ENCODE data around the gene SPTB. TPM values are rescaled to one million over a fixed set of nuclear protein-coding genes. Genes with fewer than 3 reads are reported as not detected.

The SPTB gene
- total RNA-seq, 1 experiment from 2014 or later: 0.43 TPM

DNA sequence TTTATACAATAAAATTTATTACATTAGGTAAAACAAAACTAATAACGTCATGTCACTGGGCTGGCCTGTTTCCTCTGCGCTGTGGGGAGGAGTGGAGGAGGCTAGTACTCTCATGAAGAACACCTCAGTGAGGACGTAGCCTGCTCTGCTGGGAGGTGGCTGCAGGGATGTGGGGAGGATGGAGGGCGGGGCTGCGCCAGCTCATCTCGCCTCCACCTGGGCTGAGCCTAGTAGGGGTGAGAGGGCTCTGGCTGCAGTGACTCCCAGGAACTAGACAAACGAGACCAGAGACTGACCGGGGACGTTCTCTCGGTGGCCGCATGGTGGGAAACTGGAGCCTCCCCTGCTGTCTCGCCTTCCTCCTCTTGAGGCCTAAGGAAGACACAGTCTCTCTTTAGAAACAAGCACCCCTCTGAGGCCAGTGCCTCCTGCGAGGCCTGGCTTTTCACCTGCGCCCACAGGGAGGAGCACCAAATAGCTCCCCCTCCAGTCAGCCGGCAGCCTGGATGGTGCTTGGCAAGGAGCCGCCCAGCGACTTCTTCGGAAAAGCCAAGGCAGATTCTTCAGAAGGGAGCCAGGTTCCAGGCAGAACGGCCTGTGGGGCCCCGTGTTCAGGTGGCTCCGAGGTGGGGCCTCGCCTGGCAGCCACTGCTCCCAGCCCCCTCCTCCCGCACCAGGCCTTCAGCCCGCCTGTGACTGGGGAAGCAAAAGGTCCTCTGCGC, 113.1 kb downstream of the SPTB start:
- Histone ChIP-seq H3K36me3 (ENCODE audit: insufficient read depth, low read length, poor library complexity, severe bottlenecking) (no peaks in the 10 kb centered on the region), H3K27ac (ENCODE audit: low read depth, low read length, poor library complexity, severe bottlenecking) (no peak overlapping the region), H3K4me3 (ENCODE audit: low read depth, low read length, poor library complexity, severe bottlenecking) (no peak overlapping the region), H3K4me1 (ENCODE audit: insufficient read depth, low read length, poor library complexity, severe bottlenecking) (peaks cover 31% of the 10 kb centered on the region), H3K9me3 (ENCODE audit: low read depth, low read length, poor library complexity, severe bottlenecking) (no peaks in the 10 kb centered on the region), H3K27me3 (replicated peaks; ENCODE audit: insufficient read depth, low read depth, low read length, poor library complexity) (no peaks in the 10 kb centered on the region)
- intact Hi-C loops (cut with micrococcal nuclease; ENCODE audit: unreplicated experiment): loop anchor here (10.0 kb wide), 1 partner anchor 222 kb away; the partner anchor contains the start of genes HSPA2 and PPP1R36
- BruUV-seq (replicated peaks): no TSS peak
- DNase-seq (ENCODE audit: low spot score): no peak
- no peak for TF ChIP-seq EZH2 (IDR thresholded peaks at IDR 0.05; ENCODE audit: borderline replicate concordance, low read depth, low read length, poor library complexity, severe bottlenecking)
- TF ChIP-seq, protein P1, sequence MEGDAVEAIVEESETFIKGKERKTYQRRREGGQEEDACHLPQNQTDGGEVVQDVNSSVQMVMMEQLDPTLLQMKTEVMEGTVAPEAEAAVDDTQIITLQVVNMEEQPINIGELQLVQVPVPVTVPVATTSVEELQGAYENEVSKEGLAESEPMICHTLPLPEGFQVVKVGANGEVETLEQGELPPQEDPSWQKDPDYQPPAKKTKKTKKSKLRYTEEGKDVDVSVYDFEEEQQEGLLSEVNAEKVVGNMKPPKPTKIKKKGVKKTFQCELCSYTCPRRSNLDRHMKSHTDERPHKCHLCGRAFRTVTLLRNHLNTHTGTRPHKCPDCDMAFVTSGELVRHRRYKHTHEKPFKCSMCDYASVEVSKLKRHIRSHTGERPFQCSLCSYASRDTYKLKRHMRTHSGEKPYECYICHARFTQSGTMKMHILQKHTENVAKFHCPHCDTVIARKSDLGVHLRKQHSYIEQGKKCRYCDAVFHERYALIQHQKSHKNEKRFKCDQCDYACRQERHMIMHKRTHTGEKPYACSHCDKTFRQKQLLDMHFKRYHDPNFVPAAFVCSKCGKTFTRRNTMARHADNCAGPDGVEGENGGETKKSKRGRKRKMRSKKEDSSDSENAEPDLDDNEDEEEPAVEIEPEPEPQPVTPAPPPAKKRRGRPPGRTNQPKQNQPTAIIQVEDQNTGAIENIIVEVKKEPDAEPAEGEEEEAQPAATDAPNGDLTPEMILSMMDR (conservative IDR thresholded peaks at IDR 0.05; ENCODE audit: low read depth, low read length): no peak
- POLR2A ChIA-PET (ENCODE audit: low non-redundant PET): no interaction called here
- CTCF ChIA-PET: no interaction called here

DNA sequence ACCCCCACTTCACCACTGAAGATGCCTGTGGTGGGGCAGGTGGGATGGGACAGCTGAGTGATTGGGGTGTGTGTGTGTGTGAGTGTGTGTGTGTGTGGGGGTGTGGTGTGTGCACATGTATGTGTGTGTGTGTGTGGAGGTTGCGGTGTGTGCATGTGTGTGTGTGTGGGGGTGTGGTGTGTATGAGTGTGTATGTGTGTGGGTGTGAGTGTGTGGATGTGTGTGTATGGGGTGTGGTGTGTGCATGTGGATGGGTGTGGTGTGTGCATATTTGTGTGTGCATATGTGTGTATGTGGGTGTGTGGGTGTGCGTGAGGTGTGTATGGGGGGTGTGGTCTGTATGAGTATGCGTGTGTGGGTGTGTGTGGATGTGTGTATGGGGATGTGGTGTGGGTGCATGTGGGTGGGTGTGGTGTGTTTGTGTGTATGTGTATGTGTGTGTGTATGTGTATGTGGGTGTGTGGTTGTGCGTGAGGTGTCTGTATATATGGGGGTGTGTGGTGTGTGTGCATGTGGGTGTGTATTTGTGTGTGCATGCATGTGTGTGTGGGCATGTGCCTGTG, 113.9 kb downstream of the SPTB start:
- ChIA-PET CTCF (interaction anchor here (1.5 kb wide), 2 partner anchors 11 to 126 kb away, joined by 4 to 8 read pairs; no protein-coding TSS in a partner anchor), POLR2A (ENCODE audit: low non-redundant PET) (no interaction called here)
- H3K36me3 ChIP-seq (ENCODE audit: insufficient read depth, low read length, poor library complexity, severe bottlenecking): no peaks in the 10 kb centered on the region
- no TSS peak for BruUV-seq (replicated peaks)
- no peaks in the 10 kb centered on the region for H3K9me3 ChIP-seq (ENCODE audit: low read depth, low read length, poor library complexity, severe bottlenecking)
- DNase-seq (ENCODE audit: low spot score): no peak
- no peaks in the 10 kb centered on the region for H3K27me3 ChIP-seq (replicated peaks; ENCODE audit: insufficient read depth, low read depth, low read length, poor library complexity)
- TF ChIP-seq, protein P1 (conservative IDR thresholded peaks at IDR 0.05; ENCODE audit: low read depth, low read length): no peak
- no peak for TF ChIP-seq EZH2 (IDR thresholded peaks at IDR 0.05; ENCODE audit: borderline replicate concordance, low read depth, low read length, poor library complexity, severe bottlenecking)
- no peak overlapping the region for H3K4me3 ChIP-seq (ENCODE audit: low read depth, low read length, poor library complexity, severe bottlenecking)
- no peak overlapping the region for H3K27ac ChIP-seq (ENCODE audit: low read depth, low read length, poor library complexity, severe bottlenecking)
- peaks cover 39% of the 10 kb centered on the region for H3K4me1 ChIP-seq (ENCODE audit: insufficient read depth, low read length, poor library complexity, severe bottlenecking)
- intact Hi-C loops (cut with micrococcal nuclease; ENCODE audit: unreplicated experiment): loop anchor here (10.0 kb wide), 1 partner anchor 221 kb away; the partner anchor contains the start of genes HSPA2 and PPP1R36

DNA sequence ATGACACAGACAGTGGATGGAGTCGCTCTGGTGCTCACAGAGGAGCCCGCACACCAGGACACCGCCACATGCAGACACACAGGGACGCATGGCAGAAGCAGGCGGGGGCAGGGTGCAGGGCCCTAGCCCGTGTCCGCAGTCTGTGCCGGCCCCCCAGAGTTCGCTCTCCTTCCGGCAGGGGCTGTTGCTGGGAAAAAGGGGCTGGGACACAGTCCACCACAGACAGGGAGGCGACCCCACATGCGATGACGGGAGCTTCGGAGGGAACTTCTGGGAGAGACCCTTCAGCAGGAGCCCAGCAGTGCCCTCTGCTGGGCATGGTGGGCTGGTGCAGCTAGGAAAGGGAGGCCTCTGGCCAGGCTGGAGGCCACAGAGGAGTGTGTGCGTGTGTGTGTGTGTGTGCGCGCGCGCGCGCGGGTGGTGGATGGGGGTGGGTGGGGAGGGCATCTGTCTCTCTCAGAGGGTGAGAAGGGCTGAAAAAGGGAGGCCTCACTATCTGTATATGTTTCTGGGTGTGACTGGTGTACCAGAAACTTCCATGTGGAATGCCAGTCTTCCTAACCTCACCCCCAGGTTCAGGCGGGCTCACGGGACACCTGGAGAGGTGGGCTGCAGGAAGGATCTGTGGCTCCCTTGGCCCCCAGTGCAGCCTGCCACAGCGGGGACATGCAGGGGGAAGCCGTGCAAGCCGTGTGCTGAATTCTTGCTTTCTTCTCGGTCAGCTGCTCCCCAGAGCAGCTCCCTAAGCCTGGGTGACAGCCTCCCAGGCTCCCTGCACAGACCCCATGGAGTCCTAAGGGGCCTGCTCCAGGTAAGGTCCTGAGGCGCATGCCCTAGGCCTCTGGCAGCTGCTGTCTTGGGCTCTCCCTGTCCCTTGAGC, 114.8 kb downstream of the SPTB start:
- intact Hi-C loops (cut with micrococcal nuclease; ENCODE audit: unreplicated experiment): loop anchor here (1.0 to 10.0 kb wide), 3 partner anchors 94 to 423 kb away; partner anchors contain the start of genes HSPA2 and PPP1R36

More for the DNA sequence above, 114.8 kb downstream of the SPTB start:
- DNase-seq (ENCODE audit: low spot score): peak; percentile 91
- peak overlapping the region; percentile 56 for H3K27ac ChIP-seq (ENCODE audit: low read depth, low read length, poor library complexity, severe bottlenecking)
- no peaks in the 10 kb centered on the region for H3K27me3 ChIP-seq (replicated peaks; ENCODE audit: insufficient read depth, low read depth, low read length, poor library complexity)
- ChIA-PET POLR2A (ENCODE audit: low non-redundant PET) (no interaction called here), CTCF (interaction anchor here (0.5 to 1.5 kb wide), 11 partner anchors 10 to 128 kb away, joined by 3 to 9 read pairs (median 4); no protein-coding TSS in a partner anchor)
- BruUV-seq (replicated peaks): no TSS peak
- H3K4me1 ChIP-seq (ENCODE audit: insufficient read depth, low read length, poor library complexity, severe bottlenecking): peaks cover 42% of the 10 kb centered on the region
- TF ChIP-seq EZH2 (IDR thresholded peaks at IDR 0.05; ENCODE audit: borderline replicate concordance, low read depth, low read length, poor library complexity, severe bottlenecking): no peak
- TF ChIP-seq, protein P1 (conservative IDR thresholded peaks at IDR 0.05; ENCODE audit: low read depth, low read length): peak; percentile 87
- H3K9me3 ChIP-seq (ENCODE audit: low read depth, low read length, poor library complexity, severe bottlenecking): no peaks in the 10 kb centered on the region
- no peaks in the 10 kb centered on the region for H3K36me3 ChIP-seq (ENCODE audit: insufficient read depth, low read length, poor library complexity, severe bottlenecking)
- peak overlapping the region; percentile 38 for H3K4me3 ChIP-seq (ENCODE audit: low read depth, low read length, poor library complexity, severe bottlenecking)
